Cardiac fibroblast (primary cell): Measurements from ENCODE around the gene RGL1.
A peak's percentile ranks its signal among the peaks of the same experiment; 100 is the strongest.

Source experiments
- DNase-seq, 2 donors: peaks; one replicate each; pipeline versions ENCODE4 v3.0.0 to v3.0.0-alpha.2; 2010; ENCODE audit warnings: low read depth in 2 of 2
- H3K4me3 ChIP-seq, 2 donors: replicated peaks in 1 of 2; 1 replicate in 1 of 2; 2 replicates in 1 of 2; pipeline ENCODE4 v1.5.1; 2011; ENCODE audit warnings: low read depth in 2 of 2, low read length in 2 of 2, mild to moderate bottlenecking in 2 of 2, moderate library complexity in 1 of 2
- TF ChIP-seq, protein P1 (sequence below): IDR thresholded peaks from one replicate; pipeline ENCODE4 v1.5.1; 2011; ENCODE audit warnings: low read depth, mild to moderate bottlenecking, low read length, inconsistent platforms

Gene RGL1

DNA sequence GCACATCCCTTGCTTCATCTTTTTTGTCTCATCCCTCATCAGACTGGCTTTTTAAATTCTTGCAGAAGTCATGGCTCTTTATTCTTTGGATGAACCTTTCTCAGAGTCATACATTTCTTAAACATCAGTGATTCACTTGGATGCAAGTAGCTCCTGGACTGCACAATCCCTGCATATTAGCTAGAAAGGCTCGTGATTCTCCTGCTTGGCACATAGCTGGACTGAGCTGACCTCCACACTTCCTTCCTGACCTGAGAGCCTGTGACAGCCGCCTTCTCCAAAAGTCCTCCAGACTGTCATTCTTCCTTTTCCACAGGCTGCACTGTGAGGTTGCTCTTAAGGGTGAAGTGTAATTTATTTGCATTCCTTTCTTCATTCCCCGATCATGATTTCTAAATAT is 109.4 kb downstream of the RGL1 start:
- no peak overlapping the region for H3K4me3 ChIP-seq
- TF ChIP-seq, protein P1, sequence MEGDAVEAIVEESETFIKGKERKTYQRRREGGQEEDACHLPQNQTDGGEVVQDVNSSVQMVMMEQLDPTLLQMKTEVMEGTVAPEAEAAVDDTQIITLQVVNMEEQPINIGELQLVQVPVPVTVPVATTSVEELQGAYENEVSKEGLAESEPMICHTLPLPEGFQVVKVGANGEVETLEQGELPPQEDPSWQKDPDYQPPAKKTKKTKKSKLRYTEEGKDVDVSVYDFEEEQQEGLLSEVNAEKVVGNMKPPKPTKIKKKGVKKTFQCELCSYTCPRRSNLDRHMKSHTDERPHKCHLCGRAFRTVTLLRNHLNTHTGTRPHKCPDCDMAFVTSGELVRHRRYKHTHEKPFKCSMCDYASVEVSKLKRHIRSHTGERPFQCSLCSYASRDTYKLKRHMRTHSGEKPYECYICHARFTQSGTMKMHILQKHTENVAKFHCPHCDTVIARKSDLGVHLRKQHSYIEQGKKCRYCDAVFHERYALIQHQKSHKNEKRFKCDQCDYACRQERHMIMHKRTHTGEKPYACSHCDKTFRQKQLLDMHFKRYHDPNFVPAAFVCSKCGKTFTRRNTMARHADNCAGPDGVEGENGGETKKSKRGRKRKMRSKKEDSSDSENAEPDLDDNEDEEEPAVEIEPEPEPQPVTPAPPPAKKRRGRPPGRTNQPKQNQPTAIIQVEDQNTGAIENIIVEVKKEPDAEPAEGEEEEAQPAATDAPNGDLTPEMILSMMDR = no peak
- peak; percentile 57 to 69 for DNase-seq

DNA sequence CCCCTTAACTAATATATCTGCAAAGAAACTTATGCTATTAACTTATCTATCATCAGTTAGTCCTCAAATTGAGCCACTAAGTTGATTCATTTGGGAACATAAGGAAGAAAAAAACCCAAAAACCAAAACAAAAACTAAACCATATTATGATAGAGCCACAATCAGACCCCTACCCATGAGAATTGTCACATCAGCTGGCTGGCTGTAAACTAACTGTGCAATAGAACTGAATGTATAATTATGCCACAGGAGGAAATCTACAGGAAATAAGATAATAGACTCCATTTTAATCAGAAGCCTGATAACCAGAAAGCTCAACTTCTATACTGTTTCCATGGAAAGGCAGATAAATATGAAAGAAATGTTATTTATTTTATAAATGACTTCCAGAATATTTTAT is 110.0 kb downstream of the RGL1 start:
- TF ChIP-seq, protein P1 = no peak
- no peak for DNase-seq
- no peak overlapping the region for H3K4me3 ChIP-seq

DNA sequence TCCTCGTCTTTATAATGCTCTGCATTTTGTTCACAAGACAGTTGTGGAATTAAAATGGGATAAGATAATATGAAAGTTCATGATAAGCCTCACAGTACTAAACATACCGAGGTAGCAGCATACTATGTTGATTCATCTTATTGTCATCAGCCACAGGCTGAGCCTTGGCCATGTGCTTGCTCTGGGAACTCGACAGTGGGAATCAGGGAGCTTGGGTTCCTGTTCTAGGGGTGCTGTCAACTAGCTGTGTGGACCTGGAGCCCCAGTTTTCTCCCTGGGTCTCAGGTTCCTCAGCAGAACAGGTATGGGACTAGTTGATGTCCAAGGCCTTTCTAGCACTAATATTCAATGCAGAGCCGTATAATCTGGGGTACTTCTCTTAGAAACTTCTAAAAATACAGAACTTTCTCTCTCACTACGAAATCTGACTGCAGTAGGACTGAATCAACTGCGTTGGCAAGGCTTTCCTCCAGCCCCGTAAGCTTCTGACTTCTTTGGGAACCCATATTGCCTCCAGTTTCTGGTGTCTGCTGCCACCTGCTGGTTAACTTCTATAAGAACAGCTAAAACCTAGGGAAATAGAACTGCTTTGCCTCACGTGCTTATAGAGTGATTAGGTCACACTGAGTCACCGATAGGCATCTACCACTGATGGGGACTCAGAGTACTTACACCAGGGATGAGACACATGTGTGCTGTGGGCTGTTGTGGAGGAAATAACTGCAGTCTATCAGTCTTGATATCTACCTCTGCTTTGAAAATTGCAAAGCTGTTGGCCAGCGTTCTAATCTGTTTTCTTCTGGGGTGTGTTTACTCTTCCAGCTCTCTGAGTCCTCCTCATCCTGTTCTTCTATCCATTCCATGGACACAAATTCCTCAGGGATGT is 110.9 kb downstream of the RGL1 start:
- TF ChIP-seq, protein P1 = peak; percentile 63
- peak; percentile 96 to 99 for DNase-seq
- peak overlapping the region in 1 of 2 donors; percentile 19 for H3K4me3 ChIP-seq

DNA sequence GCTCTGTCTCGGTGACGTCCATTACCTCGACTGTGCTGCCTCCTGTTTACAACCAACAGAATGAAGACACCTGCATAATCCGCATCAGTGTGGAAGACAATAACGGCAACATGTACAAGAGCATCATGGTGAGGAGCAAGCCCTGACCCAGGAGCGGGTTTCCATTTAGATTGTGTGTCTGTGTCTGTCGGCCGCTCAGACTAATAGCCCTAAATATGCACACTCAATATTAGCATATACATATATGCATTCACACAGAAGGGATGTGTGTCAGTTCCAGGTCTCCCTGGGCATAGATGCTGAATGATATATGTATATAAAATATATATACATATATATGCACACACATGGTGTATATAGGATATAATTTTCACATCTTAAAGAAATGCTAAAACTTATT is 111.7 kb downstream of the RGL1 start:
- no peak for DNase-seq
- TF ChIP-seq, protein P1 = no peak
- H3K4me3 ChIP-seq = no peak overlapping the region

DNA sequence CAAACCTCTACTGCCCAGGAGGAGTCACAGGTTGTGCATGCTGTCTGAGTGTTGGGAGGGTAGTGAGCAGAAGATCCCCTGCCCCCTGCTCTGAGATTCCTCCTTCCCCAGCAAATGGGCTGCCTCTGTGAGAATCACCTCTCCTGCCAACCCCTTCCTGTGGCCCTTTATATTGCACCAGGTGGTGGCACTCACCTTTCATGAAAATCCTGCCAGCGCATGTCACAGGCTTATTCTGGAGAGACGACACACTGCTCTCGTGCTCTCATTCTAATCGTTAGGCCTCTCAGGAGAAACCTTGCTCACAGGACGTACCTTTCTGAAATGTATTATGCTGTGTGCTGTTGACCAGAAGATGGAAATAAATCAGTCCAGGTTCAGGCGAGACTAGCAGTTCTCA is 113.7 kb downstream of the RGL1 start:
- no peak for DNase-seq
- H3K4me3 ChIP-seq = no peak overlapping the region
- TF ChIP-seq, protein P1 = no peak

DNA sequence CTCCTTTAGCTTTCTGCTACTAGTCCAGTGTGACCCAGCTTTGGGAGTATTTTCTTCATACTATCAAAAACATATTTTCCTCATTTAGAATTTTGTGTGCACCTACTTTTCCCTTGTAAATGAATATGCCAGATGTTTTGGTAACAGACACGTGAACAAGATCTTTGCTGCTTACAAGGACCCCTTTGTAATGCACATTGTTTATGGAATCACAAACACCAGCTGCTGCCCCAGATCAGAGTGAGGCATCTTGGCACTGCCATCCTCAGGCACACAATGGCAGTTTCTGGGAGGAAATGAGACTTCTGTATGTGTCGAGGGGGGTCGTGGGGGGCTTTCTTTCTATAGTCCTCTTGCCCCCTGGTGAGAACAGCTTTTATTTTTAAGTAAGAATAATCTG is 115.7 kb downstream of the RGL1 start:
- no peak overlapping the region for H3K4me3 ChIP-seq
- no peak for DNase-seq
- TF ChIP-seq, protein P1 = no peak

DNA sequence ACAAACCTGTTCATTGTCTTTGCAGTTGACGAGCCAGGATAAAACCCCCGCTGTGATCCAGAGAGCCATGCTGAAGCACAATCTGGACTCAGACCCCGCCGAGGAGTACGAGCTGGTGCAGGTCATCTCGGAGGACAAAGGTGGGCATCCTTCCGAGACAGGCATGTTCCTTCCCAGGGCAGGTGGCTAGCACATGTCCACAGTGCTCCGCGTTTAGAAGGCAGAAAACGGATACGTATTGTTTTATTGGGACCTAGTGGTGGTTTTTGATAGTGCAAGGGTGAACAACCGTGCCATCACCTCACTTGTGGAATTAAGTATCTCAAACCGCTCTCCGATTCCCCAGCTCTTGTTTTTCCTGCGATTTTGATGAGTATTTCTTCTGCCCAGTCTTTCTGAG is 117.3 kb downstream of the RGL1 start:
- TF ChIP-seq, protein P1 = peak; percentile 16

More for the DNA sequence above, 117.3 kb downstream of the RGL1 start:
- DNase-seq = no peak
- no peak overlapping the region for H3K4me3 ChIP-seq
